Fibroblast of lung (primary cell): ENCODE measurements around the gene ORC4. TPM values are rescaled to one million over a fixed set of nuclear protein-coding genes. Genes with fewer than 3 reads are reported as not detected.

Experiments
- DNase-seq, 2 donors: peaks; one replicate each; pipeline versions ENCODE4 v3.0.0 to v3.0.0-alpha.2; 2010; ENCODE audit warnings: low read depth in 2 of 2
- H2AFZ ChIP-seq: 2 replicates; pipeline ENCODE4 v1.5.1; 2012; ENCODE audit warnings: low read length, control low read depth, inconsistent platforms
- H3K27ac ChIP-seq: 2 replicates; pipeline ENCODE4 v1.5.1; 2011; ENCODE audit warnings: low read length, control low read depth; ENCODE audit not compliant: insufficient read depth
- H3K27me3 ChIP-seq: 2 replicates; pipeline ENCODE4 v1.5.1; 2011; ENCODE audit warnings: mild to moderate bottlenecking, low read length; ENCODE audit not compliant: control insufficient read depth, insufficient read depth
- H3K36me3 ChIP-seq: 2 replicates; pipeline ENCODE4 v1.5.1; 2011; ENCODE audit warnings: low read length; ENCODE audit not compliant: control insufficient read depth, insufficient read depth
- H3K4me1 ChIP-seq: 2 replicates; pipeline ENCODE4 v1.5.1; 2011; ENCODE audit warnings: low read length; ENCODE audit not compliant: control insufficient read depth, insufficient read depth; ENCODE audit errors: extremely low read depth
- H3K4me2 ChIP-seq: 2 replicates; pipeline ENCODE4 v1.5.1; 2011; ENCODE audit warnings: low read length, control low read depth; ENCODE audit not compliant: insufficient read depth; ENCODE audit errors: extremely low read depth
- H3K4me3 ChIP-seq, 4 experiments: fragments of 200-600 bp in 1 of 4; sonication (generic) in 1 of 4; replicated peaks in 1 of 4; 2 replicates each; pipeline ENCODE4 v1.5.1; 2011 to 2016; ENCODE audit warnings: low read length in 4 of 4, low read depth in 3 of 4, mild to moderate bottlenecking in 3 of 4, control low read depth in 2 of 4, inconsistent platforms in 1 of 4, mixed read lengths in 1 of 4; ENCODE audit not compliant: insufficient read depth in 1 of 4; ENCODE audit errors: control extremely low read depth in 1 of 4
- H3K79me2 ChIP-seq: 2 replicates; pipeline ENCODE4 v1.5.1; 2012; ENCODE audit warnings: mild to moderate bottlenecking, low read length, inconsistent platforms; ENCODE audit not compliant: control insufficient read depth, insufficient read depth
- H3K9ac ChIP-seq: 2 replicates; pipeline ENCODE4 v1.5.1; 2011; ENCODE audit warnings: mild to moderate bottlenecking, low read length, control low read depth; ENCODE audit not compliant: insufficient read depth
- H3K9me3 ChIP-seq: 2 replicates; pipeline ENCODE4 v1.5.1; 2012; ENCODE audit warnings: low read depth, low read length; ENCODE audit not compliant: control insufficient read depth, insufficient read depth
- H4K20me1 ChIP-seq: 2 replicates; pipeline ENCODE4 v1.5.1; 2011; ENCODE audit warnings: low read length; ENCODE audit not compliant: control insufficient read depth, insufficient read depth; ENCODE audit errors: extremely low read depth
- EZH2 ChIP-seq: IDR thresholded peaks from 2 replicates; pipeline ENCODE4 v1.5.1; 2012; ENCODE audit warnings: low read length, control low read depth, mild to moderate bottlenecking; ENCODE audit errors: missing control alignments
- polyA plus RNA-seq, 2 donors: library from polyadenylated mRNA; depleted of rRNA in 1 of 2; stranded (reverse) in 1 of 2; unstranded in 1 of 2; fragments of >200 nt; gene quantifications; 2 replicates each; pipeline ENCODE4 v1.2.1, GENCODE V29; 2011 to 2012; ENCODE audit warnings: missing spikeins in 1 of 2
- total RNA-seq: library from RNA; depleted of rRNA; stranded (reverse); fragments of >200 nt; gene quantifications from 2 replicates; pipeline ENCODE4 v1.2.1, GENCODE V29; 2014
- TF ChIP-seq, protein P1 (sequence below), 2 donors: IDR thresholded peaks in 1 of 2; conservative IDR thresholded peaks in 1 of 2; 1 replicate in 1 of 2; 2 replicates in 1 of 2; pipeline ENCODE4 v1.5.1; 2011 to 2012; ENCODE audit warnings: low read length in 2 of 2, control low read depth in 1 of 2, inconsistent platforms in 1 of 2, low read depth in 1 of 2, mild to moderate bottlenecking in 1 of 2

ORC4 gene
- total and polyA plus RNA-seq, 2 donors (not counting 1 experiment from before 2014, with no cell fraction given) = 24.3 to 49.0 TPM

DNA sequence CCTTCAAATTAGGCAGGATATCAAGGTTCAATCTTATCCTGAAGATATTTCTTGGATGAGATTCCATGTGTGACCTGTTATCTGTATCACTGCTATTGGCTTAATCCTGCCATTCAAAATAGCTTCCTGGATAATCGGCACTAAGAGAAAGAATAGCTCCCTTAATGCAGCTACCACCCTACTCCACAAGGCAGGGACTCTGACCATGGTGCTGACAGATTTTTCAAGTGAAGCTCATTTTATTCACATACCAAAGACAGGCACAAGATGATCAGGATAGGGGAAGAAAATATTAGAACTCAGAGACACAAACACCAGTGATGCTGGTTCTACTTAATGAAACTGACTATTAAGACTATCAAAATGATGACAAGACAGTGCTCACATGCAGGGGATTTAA is 74.9 kb downstream of the ORC4 start:
- no peak overlapping the region for H3K4me3 ChIP-seq
- H3K27ac ChIP-seq = no peak overlapping the region
- peak; percentile 15 to 21 for DNase-seq
- H3K36me3 ChIP-seq = no peaks in the 10 kb centered on the region
- no peak overlapping the region for H2AFZ ChIP-seq
- H4K20me1 ChIP-seq = no peaks in the 10 kb centered on the region
- H3K9ac ChIP-seq = no peak overlapping the region
- H3K27me3 ChIP-seq = no peaks in the 10 kb centered on the region
- H3K4me1 ChIP-seq = no peaks in the 10 kb centered on the region
- TF ChIP-seq, protein P1, sequence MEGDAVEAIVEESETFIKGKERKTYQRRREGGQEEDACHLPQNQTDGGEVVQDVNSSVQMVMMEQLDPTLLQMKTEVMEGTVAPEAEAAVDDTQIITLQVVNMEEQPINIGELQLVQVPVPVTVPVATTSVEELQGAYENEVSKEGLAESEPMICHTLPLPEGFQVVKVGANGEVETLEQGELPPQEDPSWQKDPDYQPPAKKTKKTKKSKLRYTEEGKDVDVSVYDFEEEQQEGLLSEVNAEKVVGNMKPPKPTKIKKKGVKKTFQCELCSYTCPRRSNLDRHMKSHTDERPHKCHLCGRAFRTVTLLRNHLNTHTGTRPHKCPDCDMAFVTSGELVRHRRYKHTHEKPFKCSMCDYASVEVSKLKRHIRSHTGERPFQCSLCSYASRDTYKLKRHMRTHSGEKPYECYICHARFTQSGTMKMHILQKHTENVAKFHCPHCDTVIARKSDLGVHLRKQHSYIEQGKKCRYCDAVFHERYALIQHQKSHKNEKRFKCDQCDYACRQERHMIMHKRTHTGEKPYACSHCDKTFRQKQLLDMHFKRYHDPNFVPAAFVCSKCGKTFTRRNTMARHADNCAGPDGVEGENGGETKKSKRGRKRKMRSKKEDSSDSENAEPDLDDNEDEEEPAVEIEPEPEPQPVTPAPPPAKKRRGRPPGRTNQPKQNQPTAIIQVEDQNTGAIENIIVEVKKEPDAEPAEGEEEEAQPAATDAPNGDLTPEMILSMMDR (conservative IDR thresholded peaks at IDR 0.05 in 1 of 2, IDR thresholded peaks at IDR 0.05 in 1 of 2; ENCODE audit: low read depth in 1 of 2, low read length in 2 of 2) = no peak
- no peak for TF ChIP-seq EZH2
- H3K9me3 ChIP-seq = no peaks in the 10 kb centered on the region
- no peak overlapping the region for H3K4me2 ChIP-seq
- no peaks in the 10 kb centered on the region for H3K79me2 ChIP-seq

DNA sequence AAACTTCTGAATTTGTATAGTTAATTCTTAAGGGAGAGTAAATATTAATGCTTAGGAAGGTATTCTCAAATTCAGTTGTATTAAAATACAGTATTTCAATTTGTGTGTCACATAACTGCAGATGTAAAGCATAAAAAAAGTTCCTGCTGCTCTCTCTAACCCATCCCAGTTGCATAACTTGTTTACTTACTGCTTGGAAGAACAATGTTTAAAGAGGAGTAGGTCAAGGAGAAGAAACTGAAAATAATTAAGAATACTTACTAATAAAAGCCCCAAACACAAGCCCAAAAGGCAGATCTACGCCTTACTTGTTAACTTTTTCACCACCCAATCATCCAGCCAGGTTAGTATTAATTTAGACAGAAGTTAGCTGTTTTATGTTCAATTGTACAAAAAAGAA is 81.2 kb downstream of the ORC4 start:
- no peak overlapping the region for H2AFZ ChIP-seq
- no peaks in the 10 kb centered on the region for H4K20me1 ChIP-seq
- H3K79me2 ChIP-seq = no peaks in the 10 kb centered on the region
- no peak overlapping the region for H3K9ac ChIP-seq
- H3K4me3 ChIP-seq = no peak overlapping the region
- TF ChIP-seq EZH2 = no peak
- TF ChIP-seq, protein P1 (conservative IDR thresholded peaks at IDR 0.05 in 1 of 2, IDR thresholded peaks at IDR 0.05 in 1 of 2; ENCODE audit: low read depth in 1 of 2, low read length in 2 of 2) = no peak
- H3K27me3 ChIP-seq = no peaks in the 10 kb centered on the region
- H3K36me3 ChIP-seq = peaks cover 2% of the 10 kb centered on the region
- no peaks in the 10 kb centered on the region for H3K4me1 ChIP-seq
- DNase-seq = no peak
- H3K27ac ChIP-seq = no peak overlapping the region
- no peak overlapping the region for H3K4me2 ChIP-seq
- H3K9me3 ChIP-seq = no peaks in the 10 kb centered on the region

DNA sequence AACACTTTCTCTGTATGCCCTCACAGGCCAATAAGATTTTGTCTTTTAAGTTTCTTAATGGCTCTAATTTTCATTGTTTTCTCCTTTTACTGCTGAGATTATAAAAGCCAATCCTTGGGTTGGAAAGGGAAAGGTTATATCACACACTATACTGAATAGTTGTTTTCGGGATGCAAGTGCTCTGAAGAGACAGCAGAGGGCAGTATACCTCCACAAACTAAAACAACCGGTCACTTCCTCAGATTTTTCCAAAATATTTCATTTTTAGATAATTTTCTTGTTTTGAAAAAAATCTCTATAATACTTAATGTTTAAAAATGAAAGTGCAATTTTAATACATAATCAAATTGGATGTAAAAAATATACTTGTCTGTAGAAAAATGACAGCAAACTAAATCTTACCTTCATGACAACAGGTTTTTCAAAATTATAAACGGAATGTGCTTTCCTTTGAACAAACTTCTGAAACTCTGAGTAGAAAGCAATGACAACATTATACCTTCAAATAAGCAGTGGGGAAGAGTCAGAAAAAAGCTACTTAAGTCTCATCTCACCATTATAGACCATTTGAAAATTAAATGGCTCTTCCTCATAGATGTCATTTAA is 82.7 kb downstream of the ORC4 start:
- Histone ChIP-seq H3K4me1 (no peaks in the 10 kb centered on the region), H2AFZ (no peak overlapping the region), H3K9me3 (no peaks in the 10 kb centered on the region), H3K79me2 (no peaks in the 10 kb centered on the region), H3K9ac (no peak overlapping the region), H3K4me2 (no peak overlapping the region), H3K27ac (no peak overlapping the region), H4K20me1 (no peaks in the 10 kb centered on the region), H3K27me3 (no peaks in the 10 kb centered on the region), H3K4me3 (no peak overlapping the region), H3K36me3 (peaks cover 2% of the 10 kb centered on the region)
- DNase-seq = peak; percentile 18 to 61
- TF ChIP-seq, protein P1 (conservative IDR thresholded peaks at IDR 0.05 in 1 of 2, IDR thresholded peaks at IDR 0.05 in 1 of 2; ENCODE audit: low read depth in 1 of 2, low read length in 2 of 2) = peak; percentile 80 to 94
- TF ChIP-seq EZH2 = no peak
